K562 (cell line): ENCODE measurements around the gene SEPTIN12. TPM values are rescaled to one million over a fixed set of nuclear protein-coding genes. Genes with fewer than 3 reads are reported as not detected.

Experiments used
- EHMT2 ChIP-seq: fragments of 450-650 bp; IDR thresholded peaks from 2 replicates; pipeline ENCODE4 v1.6.1; 2018; ENCODE audit warnings: antibody characterized with exemption
- EP300 ChIP-seq: IDR thresholded peaks from 2 replicates; pipeline ENCODE4 v1.6.1; 2012; ENCODE audit warnings: low read length, improper control_type of control experiment
- FOXO4 ChIP-seq: fragments of 450-650 bp; formaldehyde crosslinking; IDR thresholded peaks from 2 replicates; pipeline ENCODE4 v1.4.0; 2020; ENCODE audit warnings: mild to moderate bottlenecking, moderate library complexity
- GABPB1 ChIP-seq: sonication (generic); formaldehyde crosslinking; IDR thresholded peaks from 2 replicates; pipeline ENCODE4 v1.8.0; 2022; ENCODE audit warnings: mild to moderate bottlenecking, missing genetic modification reagents
- HSF4 ChIP-seq: fragments of 250-450 bp; sonication (Bioruptor Pico); IDR thresholded peaks from 2 replicates; pipeline ENCODE4 v2.1.2; 2022; ENCODE audit warnings: mild to moderate bottlenecking, moderate library complexity, borderline replicate concordance
- JUN ChIP-seq, 2 experiments: sonication (generic) in 1 of 2; formaldehyde crosslinking in 1 of 2; IDR thresholded peaks; 2 replicates each; pipeline versions ENCODE4 v1.6.1 to v1.8.0; 2012 to 2022; ENCODE audit warnings: borderline replicate concordance in 2 of 2, mild to moderate bottlenecking in 2 of 2, improper control_type of control experiment in 1 of 2, low read depth in 1 of 2, low read length in 1 of 2, missing genetic modification reagents in 1 of 2
- NCOA1 ChIP-seq: fragments of 450-650 bp; IDR thresholded peaks from 2 replicates; pipeline ENCODE4 v1.6.1; 2016; ENCODE audit warnings: low read depth
- POLR2AphosphoS5 ChIP-seq: IDR thresholded peaks from 2 replicates; pipeline ENCODE4 v1.6.1; 2011; ENCODE audit warnings: mild to moderate bottlenecking, low read depth, low read length, moderate library complexity; ENCODE audit not compliant: control insufficient read depth, insufficient read depth
- PREB ChIP-seq: sonication (generic); formaldehyde crosslinking; IDR thresholded peaks from 2 replicates; pipeline ENCODE4 v1.8.1; 2023; ENCODE audit warnings: mild to moderate bottlenecking, missing genetic modification reagents
- RBM25 ChIP-seq: fragments of 200-400 bp; formaldehyde crosslinking; IDR thresholded peaks from 2 replicates; pipeline ENCODE4 v1.6.1; 2018; ENCODE audit warnings: low read length, low read depth, moderate library complexity; ENCODE audit not compliant: severe bottlenecking
- RBM34 ChIP-seq: fragments of 200-400 bp; formaldehyde crosslinking; IDR thresholded peaks from 2 replicates; pipeline ENCODE4 v1.6.1; 2018; ENCODE audit warnings: low read length, borderline replicate concordance; ENCODE audit not compliant: insufficient read depth
- SIN3B ChIP-seq: fragments of 450-650 bp; IDR thresholded peaks from 2 replicates; pipeline ENCODE4 v1.6.1; 2017; ENCODE audit warnings: low read depth, mild to moderate bottlenecking, moderate library complexity
- SOX6 ChIP-seq: fragments of 450-650 bp; IDR thresholded peaks from 2 replicates; pipeline ENCODE4 v1.6.1; 2014; ENCODE audit warnings: mild to moderate bottlenecking
- TCFL5 ChIP-seq: fragments of 250-450 bp; sonication (Bioruptor Pico); conservative IDR thresholded peaks from 2 replicates; pipeline ENCODE4 v1.6.1; 2021; ENCODE audit warnings: mild to moderate bottlenecking, moderate library complexity, matching md5 sums
- TFAM ChIP-seq: fragments of 250-450 bp; sonication (Bioruptor Pico); conservative IDR thresholded peaks from 2 replicates; pipeline ENCODE4 v1.5.0; 2021; ENCODE audit warnings: mild to moderate bottlenecking, moderate library complexity
- ZBTB33 ChIP-seq: sonication (generic); formaldehyde crosslinking; IDR thresholded peaks from 2 replicates; pipeline ENCODE4 v1.8.1; 2023; ENCODE audit warnings: mild to moderate bottlenecking, missing genetic modification reagents
- ZFP91 ChIP-seq: sonication (generic); formaldehyde crosslinking; IDR thresholded peaks from 2 replicates; pipeline ENCODE4 v1.8.0; 2022; ENCODE audit warnings: mild to moderate bottlenecking, missing genetic modification reagents
- ZNF589 ChIP-seq: fragments of 200-800 bp; sonication (Bioruptor generic); IDR thresholded peaks from 2 replicates; pipeline ENCODE4 v1.6.1; 2016; ENCODE audit warnings: low read depth, missing genetic modification characterization, missing compliant biosample characterization
- ZNF766 ChIP-seq: fragments of 200-800 bp; sonication (Bioruptor generic); conservative IDR thresholded peaks from 2 replicates; pipeline ENCODE4 v1.6.1; 2016; ENCODE audit warnings: missing genetic modification characterization, missing compliant biosample characterization
- polyA plus RNA-seq, 8 experiments: library from polyadenylated mRNA; depleted of rRNA in 4 of 8; stranded (reverse) in 5 of 8; unstranded in 3 of 8; fragments of >200 nt; fragmentation: Nextera tagmentation in 2 of 8; fragmentation: Illumina TruSeq in 1 of 8; extraction: Ambion mirVana in 2 of 8; extraction: Trizol in 1 of 8; gene quantifications; 2 replicates each; pipeline versions ENCODE4 v1.2.1 to v1.2.3, GENCODE V29; 2011 to 2014; ENCODE audit warnings: inconsistent platforms in 1 of 8, missing spikeins in 1 of 8
- total RNA-seq, 7 experiments: library from RNA; depleted of rRNA in 6 of 7; stranded (reverse); fragments of >200 nt in 6 of 7; fragmentation: Illumina TruSeq in 2 of 7; extraction: Trizol in 2 of 7; gene quantifications; 2 replicates each; pipeline versions ENCODE4 v1.2.1 to v1.2.3, GENCODE V29; 2011 to 2021; ENCODE audit warnings: low replicate concordance in 1 of 7

The SEPTIN12 gene
- total and polyA plus RNA-seq, 9 of the 15 experiments (the other 6 are each of a cell fraction or from before 2014, with no cell fraction given): not detected

- TF ChIP-seq FOXO4 (no peak), RBM34 (no peak), ZNF589 (no peak), SIN3B (peak; percentile 82), RBM25 (peak; percentile 49), EP300 (no peak), ZBTB33 (CRISPR knock-in tag) (no peak; the same call in 1 of the 2 replicates), SOX6 (no peak), TCFL5 (CRISPR knock-in tag) (no peak), PREB (no peak), ZFP91 (CRISPR knock-in tag) (no peak), ZNF766 (peak; percentile 69; the same call in 1 of the 2 replicates), NCOA1 (peak; percentile 33; the same call in 1 of the 2 replicates), POLR2AphosphoS5 (peak; percentile 50; the same call in 1 of the 2 replicates), EHMT2 (no peak), JUN (IDR thresholded peaks at IDR 0.05; ENCODE audit: borderline replicate concordance, low read depth, low read length) (peak; percentile 61; the same call in 1 of the 2 replicates), JUN (CRISPR knock-in tag; IDR thresholded peaks at IDR 0.05; ENCODE audit: borderline replicate concordance) (0 out of 2 replicates have a peak, but pooled peaks have one; percentile 2), HSF4 (CRISPR knock-in tag) (no peak), TFAM (CRISPR knock-in tag) (no peak), GABPB1 (CRISPR knock-in tag) (peak; percentile 67)
Measured at GRCh38 chr16:4766875-4767628, 21.1 kb downstream of the SEPTIN12 start, which contains the start of gene ZNF500 (continued).
